Measurements from ENCODE around the gene MTR. TPM values are rescaled to one million over a fixed set of nuclear protein-coding genes. Genes with fewer than 3 reads are reported as not detected.

The MTR gene
- total and polyA plus RNA-seq, 7 experiments from 2014 or later: 19.8 to 78.8 (median 46.4) TPM

DNA sequence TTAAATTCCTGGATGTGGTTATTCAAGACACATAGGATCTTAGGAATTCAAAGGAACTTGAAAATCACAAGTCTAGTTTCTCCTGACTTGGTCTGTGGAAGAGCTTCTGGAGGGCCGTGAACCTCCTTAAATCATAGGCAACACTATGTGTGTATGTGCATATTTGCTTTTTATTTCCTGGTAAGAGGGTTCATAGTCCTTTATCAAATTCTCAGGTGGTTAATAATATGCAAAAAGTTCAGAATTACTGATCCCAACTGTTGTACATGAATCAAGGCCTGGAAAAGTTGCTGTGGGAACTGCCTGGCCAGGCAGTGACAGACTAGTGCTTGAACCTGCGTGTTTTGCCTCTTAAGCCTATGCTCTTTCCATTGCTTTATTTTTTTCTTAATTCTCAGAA, 12.9 kb downstream of the MTR start:
- Mint-ChIP-seq H3K9me3 (no peaks in the 10 kb centered on the region), H3K36me3 (peaks cover 23 to 64% (median 45%) of the 10 kb centered on the region in 5 donors)
- H3K36me3 ChIP-seq (ENCODE audit: control insufficient read depth in 2 of 3, insufficient read depth in 3 of 3, low read length in 3 of 3): peaks cover 3 to 83% (median 27%) of the 10 kb centered on the region in 3 experiments

DNA sequence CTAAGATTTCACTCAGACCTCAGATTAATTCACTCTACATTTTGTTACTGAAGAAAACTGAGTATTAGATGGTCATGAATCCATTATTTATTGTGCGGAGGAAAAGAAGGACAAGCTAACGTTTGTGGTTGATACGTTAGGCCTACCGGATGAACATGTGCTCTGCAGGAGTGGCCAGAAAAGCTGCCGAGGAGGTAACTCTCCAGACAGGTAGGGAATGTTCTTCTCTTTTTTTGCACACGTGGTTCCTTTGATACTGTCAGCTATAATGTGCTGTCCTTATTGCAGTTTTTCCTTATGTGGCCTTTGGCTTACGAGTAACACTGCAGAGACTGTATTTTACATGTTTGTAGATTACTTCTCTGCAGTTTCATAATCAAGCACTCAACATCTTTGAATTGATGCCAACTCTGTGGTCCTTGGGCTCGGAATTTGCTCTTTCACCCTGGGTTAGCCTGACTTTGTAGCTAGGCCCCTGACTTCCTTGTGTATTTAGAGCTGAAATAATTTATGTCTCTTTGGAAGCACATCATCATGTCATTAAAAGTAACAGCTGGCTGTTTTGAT, 13.6 kb downstream of the MTR start:
- Mint-ChIP-seq H3K27ac (no peak overlapping the region), H3K36me3 (peaks cover 25 to 65% (median 44%) of the 10 kb centered on the region in 5 donors), H3K4me3 (no peak overlapping the region), H3K27me3 (no peaks in the 10 kb centered on the region), H3K4me1 (peaks cover 4 to 25% (median 15%) of the 10 kb centered on the region in 7 donors), H3K9me3 (no peaks in the 10 kb centered on the region)
- Histone ChIP-seq H3K9me3 (ENCODE audit: control insufficient read depth in 2 of 3, low read length in 3 of 3) (no peaks in the 10 kb centered on the region), H3K36me3 (ENCODE audit: control insufficient read depth in 2 of 3, insufficient read depth in 3 of 3, low read length in 3 of 3) (peaks cover 3 to 83% (median 27%) of the 10 kb centered on the region in 3 experiments), H3K27ac (ENCODE audit: low read depth, low read length) (no peak overlapping the region), H3K4me1 (ENCODE audit: control insufficient read depth in 2 of 2, insufficient read depth in 2 of 2, low read length in 2 of 2) (no peaks in the 10 kb centered on the region), H3K4me3 (ENCODE audit: low read length) (no peak overlapping the region), H3K27me3 (ENCODE audit: control insufficient read depth in 2 of 2, insufficient read depth in 2 of 2, low read length in 2 of 2) (no peaks in the 10 kb centered on the region)
- intact Hi-C loops (cut with micrococcal nuclease): no loop called here
- ATAC-seq (no peak), DNase-seq (no peak)
- CTCF ChIA-PET: no interaction called here
- POLR2A ChIA-PET: interaction anchor here (0.7 to 1.1 kb wide), 2 partner anchors 11 to 14 kb away, joined by 3 read pairs; partner anchors contain the start of gene MTR

More for the DNA sequence above, 12.9 kb downstream of the MTR start:
- CTCF ChIA-PET: no interaction called here
- no peak overlapping the region for H3K27ac Mint-ChIP-seq
- H3K9me3 ChIP-seq (ENCODE audit: control insufficient read depth in 2 of 3, low read length in 3 of 3): no peaks in the 10 kb centered on the region
- intact Hi-C loops (cut with micrococcal nuclease): no loop called here
- H3K27me3 Mint-ChIP-seq: no peaks in the 10 kb centered on the region
- H3K4me1 ChIP-seq (ENCODE audit: control insufficient read depth in 2 of 2, insufficient read depth in 2 of 2, low read length in 2 of 2): no peaks in the 10 kb centered on the region
- H3K27me3 ChIP-seq (ENCODE audit: control insufficient read depth in 2 of 2, insufficient read depth in 2 of 2, low read length in 2 of 2): no peaks in the 10 kb centered on the region
- H3K4me1 Mint-ChIP-seq: peaks cover 4 to 32% (median 20%) of the 10 kb centered on the region in 7 donors
- H3K4me3 ChIP-seq (ENCODE audit: low read length): no peak overlapping the region
- no peak overlapping the region for H3K4me3 Mint-ChIP-seq
- ATAC-seq (no peak), DNase-seq (no peak)
- POLR2A ChIA-PET: interaction anchor here (1.1 kb wide), 1 partner anchor 13 kb away, joined by 3 read pairs; the partner anchor contains the start of gene MTR
- H3K27ac ChIP-seq (ENCODE audit: low read depth, low read length): no peak overlapping the region

DNA sequence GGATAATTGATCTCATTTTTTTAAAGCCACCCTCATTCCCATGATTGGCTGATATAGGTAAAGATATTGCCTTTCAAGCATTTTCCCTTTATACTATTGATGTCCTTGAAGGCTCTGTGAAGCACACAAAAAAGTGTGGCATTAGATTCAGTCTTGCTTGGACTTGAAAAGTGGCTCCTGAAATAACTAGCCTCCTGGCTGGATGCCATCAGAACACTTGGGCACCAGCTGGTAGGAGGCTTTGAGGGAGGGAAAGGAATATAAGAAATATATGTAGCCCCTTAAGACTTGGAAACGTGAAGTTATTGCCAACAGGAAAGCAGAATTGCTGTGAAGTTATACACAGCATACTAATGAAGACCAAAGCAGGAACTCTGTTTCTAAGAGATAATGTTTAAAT, 14.1 kb downstream of the MTR start:
- DNase-seq (no peak), ATAC-seq (no peak)
- H3K4me1 ChIP-seq (ENCODE audit: control insufficient read depth in 2 of 2, insufficient read depth in 2 of 2, low read length in 2 of 2): no peaks in the 10 kb centered on the region
- H3K27me3 ChIP-seq (ENCODE audit: control insufficient read depth in 2 of 2, insufficient read depth in 2 of 2, low read length in 2 of 2): no peaks in the 10 kb centered on the region
- no peak overlapping the region for H3K27ac Mint-ChIP-seq
- peaks cover 3 to 83% (median 27%) of the 10 kb centered on the region in 3 experiments for H3K36me3 ChIP-seq (ENCODE audit: control insufficient read depth in 2 of 3, insufficient read depth in 3 of 3, low read length in 3 of 3)
- peaks cover 27 to 70% (median 41%) of the 10 kb centered on the region in 5 donors for H3K36me3 Mint-ChIP-seq
- no peak overlapping the region for H3K27ac ChIP-seq (ENCODE audit: low read depth, low read length)
- H3K4me3 Mint-ChIP-seq: no peak overlapping the region
- H3K27me3 Mint-ChIP-seq: no peaks in the 10 kb centered on the region
- peaks cover 4 to 22% (median 15%) of the 10 kb centered on the region in 7 donors for H3K4me1 Mint-ChIP-seq
- no peaks in the 10 kb centered on the region for H3K9me3 Mint-ChIP-seq
- no peak overlapping the region for H3K4me3 ChIP-seq (ENCODE audit: low read length)
- POLR2A ChIA-PET: interaction anchor here (0.7 to 1.1 kb wide), 2 partner anchors 12 to 14 kb away, joined by 3 read pairs; partner anchors contain the start of gene MTR
- CTCF ChIA-PET: no interaction called here
- intact Hi-C loops (cut with micrococcal nuclease): no loop called here
- no peaks in the 10 kb centered on the region for H3K9me3 ChIP-seq (ENCODE audit: control insufficient read depth in 2 of 3, low read length in 3 of 3)

DNA sequence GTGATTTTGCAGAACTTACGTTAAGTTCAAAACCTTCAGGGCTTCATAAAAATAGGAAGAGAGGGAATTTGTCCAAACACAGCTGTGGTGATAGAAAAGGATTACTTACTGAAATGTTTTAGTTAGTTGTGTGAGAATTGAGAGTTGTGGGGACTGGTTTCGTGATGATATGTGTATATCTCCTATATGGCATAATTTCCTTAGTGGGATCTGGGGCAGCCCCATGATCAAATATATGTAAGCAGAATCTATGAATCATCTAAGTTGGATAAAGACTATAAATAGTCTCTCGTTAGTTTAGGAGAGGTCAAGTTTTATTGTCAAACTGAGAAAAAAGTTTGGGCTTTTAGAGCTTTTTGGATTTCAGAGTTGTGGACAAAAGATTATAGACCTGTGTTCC, 14.9 kb downstream of the MTR start:
- Histone ChIP-seq H3K4me3 (ENCODE audit: low read length) (no peak overlapping the region), H3K27me3 (ENCODE audit: control insufficient read depth in 2 of 2, insufficient read depth in 2 of 2, low read length in 2 of 2) (no peaks in the 10 kb centered on the region), H3K9me3 (ENCODE audit: control insufficient read depth in 2 of 3, low read length in 3 of 3) (no peaks in the 10 kb centered on the region), H3K27ac (ENCODE audit: low read depth, low read length) (no peak overlapping the region), H3K4me1 (ENCODE audit: control insufficient read depth in 2 of 2, insufficient read depth in 2 of 2, low read length in 2 of 2) (no peaks in the 10 kb centered on the region), H3K36me3 (ENCODE audit: control insufficient read depth in 2 of 3, insufficient read depth in 3 of 3, low read length in 3 of 3) (peaks cover 7 to 83% (median 27%) of the 10 kb centered on the region in 3 experiments)
- DNase-seq: no peak
- no peak for ATAC-seq
- Mint-ChIP-seq H3K4me3 (no peak overlapping the region), H3K9me3 (no peaks in the 10 kb centered on the region), H3K36me3 (peaks cover 24 to 69% (median 43%) of the 10 kb centered on the region in 5 donors), H3K27ac (no peak overlapping the region), H3K27me3 (no peaks in the 10 kb centered on the region), H3K4me1 (peaks cover 2 to 16% (median 10%) of the 10 kb centered on the region in 7 donors)
- CTCF ChIA-PET: interaction anchor here (1.0 kb wide), 1 partner anchor 57 kb away, joined by 3 read pairs; no protein-coding TSS in a partner anchor
- POLR2A ChIA-PET: no interaction called here
- intact Hi-C loops (cut with micrococcal nuclease): no loop called here

DNA sequence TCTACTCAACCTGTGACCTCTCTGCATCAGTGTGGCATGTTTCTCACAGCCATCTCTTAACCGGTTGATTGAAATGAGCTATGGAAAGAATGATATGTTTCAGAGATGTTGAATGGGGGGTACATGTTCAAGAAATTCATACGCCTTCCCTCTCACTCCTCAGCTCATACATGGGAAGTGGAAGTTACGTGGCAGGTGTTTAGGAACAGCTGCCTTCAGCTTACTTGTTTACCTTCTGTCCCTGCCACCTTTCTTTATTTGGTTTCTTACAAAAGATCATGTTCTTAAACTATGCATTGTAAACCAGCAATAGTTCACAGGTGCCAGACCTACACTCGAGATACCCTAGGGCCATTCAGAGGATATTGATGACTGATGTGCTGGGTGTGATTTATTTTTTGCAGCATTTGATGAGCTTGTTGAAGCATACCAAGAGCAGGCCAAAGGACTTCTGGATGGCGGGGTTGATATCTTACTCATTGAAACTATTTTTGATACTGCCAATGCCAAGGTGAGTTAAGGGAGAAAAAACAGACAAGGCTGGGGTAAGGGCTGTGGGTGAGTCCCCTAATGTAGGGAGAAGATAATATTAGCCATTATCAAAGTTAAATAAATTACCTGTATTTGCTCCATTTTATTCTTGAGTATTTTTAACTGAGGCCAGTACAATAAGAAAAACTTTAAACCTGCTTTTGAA, 17.4 kb downstream of the MTR start:
- Histone ChIP-seq H3K27me3 (ENCODE audit: control insufficient read depth in 2 of 2, insufficient read depth in 2 of 2, low read length in 2 of 2) (no peaks in the 10 kb centered on the region), H3K4me3 (ENCODE audit: low read length) (no peak overlapping the region), H3K27ac (ENCODE audit: low read depth, low read length) (no peak overlapping the region), H3K4me1 (ENCODE audit: control insufficient read depth in 2 of 2, insufficient read depth in 2 of 2, low read length in 2 of 2) (no peaks in the 10 kb centered on the region), H3K9me3 (ENCODE audit: control insufficient read depth in 2 of 3, low read length in 3 of 3) (no peaks in the 10 kb centered on the region), H3K36me3 (ENCODE audit: control insufficient read depth in 2 of 3, insufficient read depth in 3 of 3, low read length in 3 of 3) (peaks cover 7 to 92% (median 32%) of the 10 kb centered on the region in 3 experiments)
- peaks cover 24 to 77% (median 45%) of the 10 kb centered on the region in 5 donors for H3K36me3 Mint-ChIP-seq
- no peak for ATAC-seq
- ChIA-PET CTCF (interaction anchor here (1.6 kb wide), 1 partner anchor 12 kb away, joined by 3 read pairs; no protein-coding TSS in a partner anchor), POLR2A (interaction anchor here (0.9 kb wide), 1 partner anchor 18 kb away, joined by 3 read pairs; the partner anchor contains the start of gene MTR)
- H3K9me3 Mint-ChIP-seq: no peaks in the 10 kb centered on the region
- H3K27me3 Mint-ChIP-seq: no peaks in the 10 kb centered on the region
- no peak overlapping the region for H3K4me3 Mint-ChIP-seq
- no peak overlapping the region for H3K27ac Mint-ChIP-seq
- intact Hi-C loops (cut with micrococcal nuclease): no loop called here
- H3K4me1 Mint-ChIP-seq: peaks cover 0 to 8% (median 0%) of the 10 kb centered on the region in 7 donors
- DNase-seq: no peak

DNA sequence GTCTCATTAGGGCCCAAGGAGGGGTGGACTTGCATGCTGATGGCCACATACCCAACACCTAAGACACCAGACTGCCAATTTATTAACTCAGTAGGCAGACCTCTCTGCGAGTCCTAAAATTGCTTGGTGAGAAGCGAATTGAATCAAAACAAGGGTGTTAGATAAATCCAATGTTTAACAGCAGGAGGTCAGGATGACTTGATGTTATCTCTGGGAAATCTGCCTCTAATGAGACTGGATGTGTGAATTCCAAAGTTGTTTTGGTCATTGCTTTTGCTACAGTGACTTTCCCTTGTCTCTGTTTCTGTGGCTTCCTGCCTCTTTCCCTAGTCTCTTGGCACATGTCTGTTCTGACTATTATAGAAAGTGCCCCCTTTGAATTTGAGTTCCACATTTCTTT, 20.8 kb downstream of the MTR start:
- H3K27ac ChIP-seq (ENCODE audit: low read depth, low read length): no peak overlapping the region
- no peaks in the 10 kb centered on the region for H3K4me1 ChIP-seq (ENCODE audit: control insufficient read depth in 2 of 2, insufficient read depth in 2 of 2, low read length in 2 of 2)
- H3K4me1 Mint-ChIP-seq: peaks cover 0 to 12% (median 4%) of the 10 kb centered on the region in 7 donors
- H3K4me3 ChIP-seq (ENCODE audit: low read length): no peak overlapping the region
- H3K36me3 Mint-ChIP-seq: peaks cover 10 to 72% (median 36%) of the 10 kb centered on the region in 5 donors
- H3K27me3 Mint-ChIP-seq: no peaks in the 10 kb centered on the region
- DNase-seq (no peak), ATAC-seq (no peak)
- ChIA-PET CTCF (no interaction called here), POLR2A (no interaction called here)
- no peaks in the 10 kb centered on the region for H3K9me3 ChIP-seq (ENCODE audit: control insufficient read depth in 2 of 3, low read length in 3 of 3)
- H3K9me3 Mint-ChIP-seq: no peaks in the 10 kb centered on the region
- H3K27me3 ChIP-seq (ENCODE audit: control insufficient read depth in 2 of 2, insufficient read depth in 2 of 2, low read length in 2 of 2): no peaks in the 10 kb centered on the region
- H3K36me3 ChIP-seq (ENCODE audit: control insufficient read depth in 2 of 3, insufficient read depth in 3 of 3, low read length in 3 of 3): peaks cover 4 to 84% (median 20%) of the 10 kb centered on the region in 3 experiments
- intact Hi-C loops (cut with micrococcal nuclease): no loop called here
- H3K27ac Mint-ChIP-seq: peak overlapping the region in 2 of 9 donors; percentile 22 to 55
- H3K4me3 Mint-ChIP-seq: no peak overlapping the region
